Measurements from ENCODE around the gene ABCB9.

GRCh38 chr12:122991623-122992275 is 25.5 kb upstream of the ABCB9 start:
- TF ChIP-seq CTCF (IDR thresholded peaks at IDR 0.05) (no peak), POLR2A (IDR thresholded peaks at IDR 0.05) (no peak)

Data from prostate gland (tissue), 2 donors.